Measurements from ENCODE around the gene WNK2. TPM values are rescaled to one million over a fixed set of nuclear protein-coding genes. Genes with fewer than 3 reads are reported as not detected.

Gene WNK2
- total and polyA plus RNA-seq, 2 donors (not counting 3 experiments of a cell fraction or from before 2014, with no cell fraction given) = not detected

GRCh38 chr9:93244510-93245436 is 60.8 kb downstream of the WNK2 start:
- no peak for TF ChIP-seq MAX (IDR thresholded peaks at IDR 0.05; ENCODE audit: insufficient read depth, insufficient read length)
- no peak for TF ChIP-seq GATA2 (IDR thresholded peaks at IDR 0.05; ENCODE audit: insufficient read depth, insufficient read length, low read depth, low read length)
- no peak for TF ChIP-seq CTCF (IDR thresholded peaks at IDR 0.05; ENCODE audit: extremely low read depth in 1 of 2, insufficient read depth in 1 of 2, low read depth in 1 of 2, low read length in 2 of 2)
- TF ChIP-seq JUN (IDR thresholded peaks at IDR 0.05; ENCODE audit: borderline replicate concordance, insufficient read depth, insufficient read length, low read depth) = no peak
- TF ChIP-seq POLR2AphosphoS5 (IDR thresholded peaks at IDR 0.05; ENCODE audit: insufficient read depth, low read depth, low read length) = no peak
- TF ChIP-seq POLR2A (IDR thresholded peaks at IDR 0.05; ENCODE audit: low read depth, low read length) = no peak
- no peak for TF ChIP-seq FOS (IDR thresholded peaks at IDR 0.05; ENCODE audit: borderline replicate concordance, insufficient read depth, low read length)
- TF ChIP-seq MYC (IDR thresholded peaks at IDR 0.05; ENCODE audit: low read depth, low read length) = no peak
- TF ChIP-seq EZH2 (IDR thresholded peaks at IDR 0.05; ENCODE audit: borderline replicate concordance, low read depth, low read length, severe bottlenecking) = no peak
- Histone ChIP-seq H2AFZ (ENCODE audit: low read depth, low read length) (no peak overlapping the region), H3K4me2 (ENCODE audit: insufficient read depth, low read length) (no peak overlapping the region), H4K20me1 (replicated peaks; ENCODE audit: control insufficient read depth, extremely low read depth, insufficient read depth, low read length) (no peaks in the 10 kb centered on the region), H3K27ac (ENCODE audit: insufficient read depth, low read depth, low read length) (no peak overlapping the region), H3K4me3 (replicated peaks in 1 of 3; ENCODE audit: insufficient read depth in 1 of 3, low read depth in 1 of 3, low read length in 3 of 3) (no peak overlapping the region), H3K9me3 (replicated peaks; ENCODE audit: control insufficient read depth, insufficient read depth, low read length) (no peaks in the 10 kb centered on the region), H3K79me2 (ENCODE audit: control insufficient read depth, insufficient read depth, low read length) (no peaks in the 10 kb centered on the region), H3K36me3 (ENCODE audit: control insufficient read depth in 2 of 2, extremely low read depth in 1 of 2, insufficient read depth in 2 of 2, low read length in 2 of 2) (no peaks in the 10 kb centered on the region), H3K9ac (replicated peaks; ENCODE audit: extremely low read depth, insufficient read depth, low read length) (no peak overlapping the region), H3K9me1 (replicated peaks; ENCODE audit: control insufficient read depth, extremely low read depth, insufficient read depth, low read length) (no peaks in the 10 kb centered on the region), H3K27me3 (ENCODE audit: control insufficient read depth in 2 of 2, insufficient read depth in 2 of 2, low read length in 2 of 2) (no peaks in the 10 kb centered on the region), H3K4me1 (ENCODE audit: control insufficient read depth, extremely low read depth, insufficient read depth, low read length) (no peaks in the 10 kb centered on the region)
- no TSS peak for BruUV-seq (replicated peaks)
- ChIA-PET CTCF (no interaction called here), POLR2A (no interaction called here)
- dilution Hi-C loops (cut with MboI; ENCODE audit: extremely low pct_ligation_motif_present, low sequenced_read_pairs) (no loop called here), intact Hi-C loops (cut with micrococcal nuclease) (no loop called here)
- no peak for FAIRE-seq
- no peak for DNase-seq (ENCODE audit: low read depth, low spot score)

Measured in endothelial cell of umbilical vein (primary cell).